ENCODE data around the gene PSORS1C2.

GRCh38 chr6:31152781-31153180, 13.9 kb upstream of the PSORS1C2 start:
- TF ChIP-seq CTCF (optimal IDR thresholded peaks at IDR 0.05 in 1 of 3, IDR thresholded peaks at IDR 0.05 in 1 of 3, conservative IDR thresholded peaks at IDR 0.05 in 1 of 3; ENCODE audit: extremely low read depth in 1 of 3, insufficient read depth in 2 of 3, low read length in 3 of 3) (no peak), EZH2 (IDR thresholded peaks at IDR 0.05; ENCODE audit: low read length) (no peak)

Measured in keratinocyte (primary cell).